ENCODE results near the gene PJA1.

Gene PJA1

GRCh38 chrX:69142788-69143469, 22.3 kb downstream of the PJA1 start:
- no peak for DNase-seq (ENCODE audit: low read depth)

GRCh38 chrX:69140837-69141236, 24.4 kb downstream of the PJA1 start:
- DNase-seq (ENCODE audit: low read depth), result no peak

- no peak for DNase-seq (ENCODE audit: low read depth)
Observed at GRCh38 chrX:69139516-69139915, 25.7 kb downstream of the PJA1 start.

- no peak for DNase-seq (ENCODE audit: low read depth)
Observed at GRCh38 chrX:69138512-69138911, 26.7 kb downstream of the PJA1 start.

GRCh38 chrX:69138118-69138390, 27.2 kb downstream of the PJA1 start:
- no peak for DNase-seq (ENCODE audit: low read depth)

DNA sequence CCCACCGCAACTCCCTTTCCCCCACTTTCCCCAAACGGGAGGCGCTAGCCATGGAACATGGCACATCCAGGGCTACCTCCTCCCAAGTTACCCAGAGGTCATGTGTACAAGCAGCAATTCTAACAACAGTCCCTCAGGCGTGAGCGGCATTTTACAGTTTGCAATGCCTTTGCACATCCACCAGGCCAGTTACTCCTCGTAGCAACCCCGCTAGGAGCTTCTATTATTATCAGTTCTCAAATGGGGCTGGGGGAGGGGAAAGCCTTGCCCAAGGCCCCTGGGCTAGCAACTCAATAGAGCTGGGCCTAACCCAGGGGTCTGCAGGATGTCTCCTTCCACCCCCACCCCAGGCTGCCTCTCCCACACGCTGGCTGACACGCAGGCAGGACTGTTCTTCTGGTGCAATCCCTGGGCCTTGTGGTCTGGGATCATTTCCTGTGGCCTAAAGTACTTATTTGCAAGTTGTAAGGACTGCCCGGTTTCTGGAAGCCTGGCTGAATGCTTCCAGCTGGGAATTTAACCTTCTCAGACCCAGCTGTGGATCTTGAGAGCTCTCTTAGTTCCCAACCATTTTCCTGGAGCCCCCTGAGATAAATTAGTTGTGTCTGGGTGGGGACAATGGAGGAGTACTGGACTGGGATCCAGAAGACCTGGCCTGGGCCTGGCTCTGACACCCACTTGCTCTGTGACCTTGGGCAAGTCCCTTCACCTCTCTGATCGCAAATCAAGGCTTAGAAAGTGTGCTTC, 27.7 kb downstream of the PJA1 start:
- DNase-seq (ENCODE audit: low read depth), result no peak

- no peak for DNase-seq (ENCODE audit: low read depth)
Observed at GRCh38 chrX:69136546-69137331, 28.5 kb downstream of the PJA1 start.

- no peak for DNase-seq (ENCODE audit: low read depth)
Observed at GRCh38 chrX:69133921-69134542, 31.2 kb downstream of the PJA1 start.

DNA sequence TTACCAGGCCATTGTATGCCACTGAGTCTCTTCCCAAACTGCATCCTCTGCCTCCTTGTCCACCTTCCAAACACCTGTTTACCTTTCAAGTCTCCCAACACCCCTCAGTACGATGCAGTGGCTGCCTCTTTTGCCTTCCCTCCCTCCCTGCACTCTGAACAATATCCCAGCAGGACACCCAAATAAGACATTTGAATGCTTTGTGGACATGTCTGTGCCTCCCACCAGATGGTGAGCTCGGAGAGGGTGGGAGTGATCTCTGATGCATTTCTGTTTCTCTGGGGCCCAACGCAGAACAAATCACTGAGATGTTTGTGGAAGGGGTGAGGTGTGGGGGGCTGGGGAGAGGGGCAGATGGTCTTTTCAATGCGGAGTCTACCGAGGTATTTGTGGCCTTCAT, 33.4 kb downstream of the PJA1 start:
- DNase-seq (ENCODE audit: low read depth), result no peak

GRCh38 chrX:69130439-69130838, 34.8 kb downstream of the PJA1 start:
- no peak for DNase-seq (ENCODE audit: low read depth)

DNA sequence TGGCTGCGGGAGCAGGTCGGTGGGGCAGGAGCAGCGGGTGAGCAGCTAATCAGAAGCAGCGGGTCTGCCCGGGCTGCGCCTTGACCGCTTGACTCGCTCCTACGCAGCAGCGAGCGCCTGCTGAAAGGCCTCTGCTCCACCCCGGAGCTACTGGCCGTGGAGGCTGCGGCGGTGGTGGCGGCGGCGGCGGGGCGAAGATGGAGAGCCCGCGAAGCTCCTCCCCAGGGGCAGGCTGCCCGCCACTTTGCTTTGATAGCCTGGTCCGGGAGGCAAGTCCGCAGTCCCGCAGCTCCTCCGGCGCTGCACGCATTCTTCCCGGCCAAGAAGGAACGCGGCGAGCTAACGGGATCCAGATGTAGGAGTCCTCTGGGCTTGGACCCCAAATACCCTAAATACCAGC, 36.7 kb downstream of the PJA1 start:
- DNase-seq (ENCODE audit: low read depth), result no peak

DNA sequence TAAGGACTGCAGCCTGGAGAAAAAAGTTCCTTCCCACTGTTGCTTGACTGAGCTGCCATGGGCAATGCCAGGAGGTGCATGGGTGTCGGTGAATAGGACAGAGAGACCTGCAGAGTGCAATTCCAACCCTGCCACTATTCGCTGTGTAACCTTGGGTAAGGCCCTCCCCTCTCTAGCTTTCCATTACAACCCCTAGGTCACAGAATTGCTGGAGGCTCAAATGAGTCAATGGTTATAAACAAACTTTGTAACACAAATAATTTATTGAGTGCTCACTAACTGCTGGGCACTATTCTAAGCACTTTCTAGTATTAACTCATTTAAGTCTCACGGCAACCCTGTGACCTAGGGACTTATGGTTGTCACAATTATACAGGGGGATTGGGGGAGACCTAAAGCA, 37.8 kb downstream of the PJA1 start:
- DNase-seq (ENCODE audit: low read depth), result no peak

DNA sequence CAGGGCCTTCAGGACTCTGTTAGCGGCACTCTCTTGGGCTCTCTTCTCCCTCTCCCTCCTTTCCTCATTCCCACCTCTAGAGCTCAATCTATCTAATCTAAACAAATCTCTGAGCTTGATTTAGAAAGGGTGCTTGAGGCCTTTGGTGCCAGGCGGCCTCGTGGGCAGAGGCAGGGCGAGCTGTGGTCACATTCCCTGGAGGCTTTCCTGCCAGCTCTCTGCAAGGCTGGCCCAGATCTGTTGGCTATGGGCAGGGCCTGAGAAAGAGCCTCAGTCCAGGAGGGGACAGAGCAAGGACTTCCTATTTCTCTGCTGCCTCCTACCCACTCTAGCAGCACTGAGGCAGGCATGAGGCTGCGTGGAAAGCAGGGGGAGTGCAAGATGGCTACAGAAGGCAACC, 38.6 kb downstream of the PJA1 start:
- no peak for DNase-seq (ENCODE audit: low read depth)

- DNase-seq (ENCODE audit: low read depth), result no peak
Observed at GRCh38 chrX:69125094-69125493, 40.2 kb downstream of the PJA1 start.

GRCh38 chrX:69124108-69124507, 41.1 kb downstream of the PJA1 start:
- no peak for DNase-seq (ENCODE audit: low read depth)

- no peak for DNase-seq (ENCODE audit: low read depth)
Observed at GRCh38 chrX:69123481-69123880, 41.8 kb downstream of the PJA1 start.

- no peak for DNase-seq (ENCODE audit: low read depth)
Observed at GRCh38 chrX:69121321-69122000, 43.8 kb downstream of the PJA1 start.

GRCh38 chrX:69120476-69120875, 44.8 kb downstream of the PJA1 start:
- DNase-seq (ENCODE audit: low read depth), result no peak

- DNase-seq (ENCODE audit: low read depth), result no peak
Observed at GRCh38 chrX:69119122-69119521, 46.1 kb downstream of the PJA1 start.

GRCh38 chrX:69117876-69118526, 47.3 kb downstream of the PJA1 start:
- DNase-seq (ENCODE audit: low read depth), result no peak

GRCh38 chrX:69116077-69116476, 49.2 kb downstream of the PJA1 start:
- no peak for DNase-seq (ENCODE audit: low read depth)

DNA sequence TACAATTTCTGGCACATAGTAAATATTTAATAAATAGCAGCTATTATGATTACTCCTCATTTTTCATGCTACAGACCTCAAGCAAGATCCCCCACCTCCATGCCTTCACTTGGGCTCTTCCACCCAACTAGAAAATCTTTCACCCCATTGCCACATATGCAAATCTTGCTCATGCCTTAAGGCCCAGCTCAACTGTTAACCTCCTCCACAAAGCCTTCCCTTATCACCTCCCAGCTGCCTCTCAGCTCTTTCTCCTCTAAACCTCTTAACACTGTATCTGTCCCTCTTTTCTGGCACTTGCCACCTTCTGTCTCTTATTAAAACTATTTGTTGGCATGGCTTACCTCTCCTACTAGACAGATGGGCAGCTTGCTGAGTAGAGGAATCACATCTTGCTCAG, 51.5 kb downstream of the PJA1 start:
- DNase-seq (ENCODE audit: low read depth), result no peak

All from stimulated activated CD8-positive, alpha-beta memory T cell treated with anti-CD3 and anti-CD28 coated beads, Interleukin-12 subunit alpha, Interleukin-12 subunit beta, amount 100 ng/mL, for 1 hour (primary cell).